Measurements from ENCODE around the gene VTA1. TPM values are rescaled to one million over a fixed set of nuclear protein-coding genes. Genes with fewer than 3 reads are reported as not detected.

VTA1 gene, protein sequence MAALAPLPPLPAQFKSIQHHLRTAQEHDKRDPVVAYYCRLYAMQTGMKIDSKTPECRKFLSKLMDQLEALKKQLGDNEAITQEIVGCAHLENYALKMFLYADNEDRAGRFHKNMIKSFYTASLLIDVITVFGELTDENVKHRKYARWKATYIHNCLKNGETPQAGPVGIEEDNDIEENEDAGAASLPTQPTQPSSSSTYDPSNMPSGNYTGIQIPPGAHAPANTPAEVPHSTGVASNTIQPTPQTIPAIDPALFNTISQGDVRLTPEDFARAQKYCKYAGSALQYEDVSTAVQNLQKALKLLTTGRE
- total RNA-seq = 62.1 and 68.2 TPM in 2 replicates

GRCh38 chr6:142146828-142147662 lies at the start of gene VTA1, which contains the start of gene NMBR:
Gene VTA1 (plus strand): TSS chr6:142147263. CDS start chr6:142147288, 25 bp downstream.
Gene NMBR (minus strand): TSS chr6:142147122. CDS start chr6:142088658, 58,464 bp downstream.

DNA sequence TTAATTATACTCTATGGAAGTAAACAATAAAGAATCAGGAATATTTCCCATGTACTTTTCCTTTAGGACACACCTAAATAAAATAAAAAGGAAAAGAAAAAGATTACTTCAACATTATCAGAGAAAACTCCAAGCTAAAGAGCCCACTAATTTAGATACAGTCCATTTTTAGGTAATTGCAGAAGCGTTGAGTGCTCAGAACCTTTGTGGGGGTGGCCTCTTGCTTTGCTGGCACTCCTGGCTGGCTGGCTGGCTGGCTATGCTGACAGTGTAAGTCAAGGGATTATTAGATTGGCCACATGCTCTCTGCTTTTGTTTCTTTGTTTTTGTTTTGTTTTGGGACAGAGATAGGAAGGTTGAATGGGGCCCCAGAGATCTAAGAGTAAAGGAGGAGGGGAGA lies 14.4 kb upstream of the VTA1 start, which contains the start of gene GJE1:
TSS of gene GJE1 (plus strand) at position 301 of the 400 bp plus-strand sequence. CDS start 234 bp downstream, outside the sequence.

Other genes starting within 250 kb of the VTA1 start
- gene GJE1, start 14.3 kb upstream of the VTA1 start, total RNA-seq = not detected in 2 replicates
- gene NMBR, start 141 bp upstream of the VTA1 start, total RNA-seq = under 0.01 TPM in 1 of 2 replicates, not detected in the other
- gene ADGRG6, start 154.7 kb downstream of the VTA1 start, total RNA-seq = 48.7 and 63.7 TPM in 2 replicates

All from vein endothelial cell (primary cell).